PC-3 (cell line): ENCODE results near the gene CRLF2. TPM values are rescaled to one million over a fixed set of nuclear protein-coding genes. Genes with fewer than 3 reads are reported as not detected.

Experiments used
- ATAC-seq: fragments of 200-7000 bp; cut with Tn5 transposase; 2 replicates; pipeline ENCODE4 v1.9.1; 2020; ENCODE audit warnings: mild to moderate bottlenecking, moderate library complexity
- BruUV-seq: library from RNA; stranded (reverse); fragments of 400-500 nt; replicated peaks from 2 replicates; lab custom pipeline; 2021; lab: Mats Ljungman, UMichigan
- CTCF ChIA-PET: fragments of 300-600 bp; sonication (Branson Sonifier 250); formaldehyde crosslinking; loops from one replicate; lab custom pipeline; 2022; ENCODE audit warnings: antibody characterized with exemption; lab: Charles Lee
- POLR2A ChIA-PET: fragments of 300-600 bp; sonication (Branson Sonifier 250); formaldehyde crosslinking; loops from one replicate; lab custom pipeline; 2022; ENCODE audit warnings: antibody characterized with exemption; ENCODE audit not compliant: unreplicated experiment; lab: Charles Lee
- DNase-seq: peaks from one replicate; pipeline ENCODE4 v3.0.0-alpha.2; 2015
- H2AFZ ChIP-seq: fragments of 300-600 bp; sonication (generic); 2 replicates; pipeline ENCODE4 v1.6.0; 2016; ENCODE audit warnings: antibody characterized with exemption, low read length
- H3F3A ChIP-seq: fragments of 300-600 bp; sonication (generic); one replicate; pipeline ENCODE4 v1.6.0; 2017; ENCODE audit warnings: antibody characterized with exemption, low read length, control low read depth, mild to moderate bottlenecking; ENCODE audit not compliant: unreplicated experiment
- H3K27ac ChIP-seq: fragments of 300-600 bp; sonication (generic); 2 replicates; pipeline ENCODE4 v1.5.1; 2016; ENCODE audit warnings: mild to moderate bottlenecking, low read length
- H3K27me3 ChIP-seq: fragments of 300-600 bp; sonication (generic); 2 replicates; pipeline ENCODE4 v1.6.1; 2016; ENCODE audit warnings: low read length, mixed read lengths
- H3K36me3 ChIP-seq: fragments of 300-600 bp; sonication (generic); 2 replicates; pipeline ENCODE4 v1.6.1; 2016; ENCODE audit warnings: low read depth, mixed run types, low read length, mixed read lengths
- H3K4me1 ChIP-seq: fragments of 300-600 bp; sonication (generic); 2 replicates; pipeline ENCODE4 v1.5.1; 2016; ENCODE audit warnings: low read length; ENCODE audit not compliant: insufficient read depth
- H3K4me2 ChIP-seq: fragments of 300-600 bp; sonication (generic); 2 replicates; pipeline ENCODE4 v1.6.0; 2016; ENCODE audit warnings: low read length
- H3K4me3 ChIP-seq: fragments of 300-600 bp; sonication (generic); 2 replicates; pipeline ENCODE4 v1.5.1; 2016; ENCODE audit warnings: mild to moderate bottlenecking, low read length, mixed read lengths
- H3K79me2 ChIP-seq: fragments of 300-600 bp; sonication (generic); 2 replicates; pipeline ENCODE4 v1.6.1; 2017; ENCODE audit warnings: low read length, mixed read lengths
- H3K9ac ChIP-seq: fragments of 300-600 bp; sonication (generic); 2 replicates; pipeline ENCODE4 v1.6.0; 2016; ENCODE audit warnings: mild to moderate bottlenecking, low read length
- H3K9me2 ChIP-seq: fragments of 300-600 bp; sonication (generic); replicated peaks from 2 replicates; pipeline ENCODE4 v1.6.1; 2016; ENCODE audit warnings: mixed run types, low read length, mixed read lengths
- H3K9me3 ChIP-seq: fragments of 300-600 bp; sonication (generic); 2 replicates; pipeline ENCODE4 v1.6.1; 2016; ENCODE audit warnings: low read length, mixed read lengths
- H4K20me1 ChIP-seq: fragments of 300-600 bp; sonication (generic); 2 replicates; pipeline ENCODE4 v1.6.1; 2016; ENCODE audit warnings: low read length, mixed read lengths
- CTCF ChIP-seq: fragments of 300-600 bp; sonication (generic); conservative IDR thresholded peaks from 2 replicates; pipeline ENCODE4 v1.5.1; 2017; ENCODE audit warnings: antibody characterized with exemption, low read depth, mild to moderate bottlenecking, low read length
- EZH2 ChIP-seq: fragments of 300-600 bp; sonication (generic); IDR thresholded peaks from one replicate; pipeline ENCODE4 v1.6.1; 2017; ENCODE audit warnings: antibody characterized with exemption, mild to moderate bottlenecking, low read length; ENCODE audit not compliant: unreplicated experiment
- EZH2phosphoT487 ChIP-seq: fragments of 300-600 bp; sonication (generic); IDR thresholded peaks from 2 replicates; pipeline ENCODE4 v1.6.1; 2018; ENCODE audit warnings: mild to moderate bottlenecking, antibody characterized with exemption, low read length, borderline replicate concordance
- intact Hi-C: fragments of 100-400 bp; cut with micrococcal nuclease; formaldehyde crosslinking; loops from 2 replicates; pipeline ENCODE4 v1.9.0; 2023
- total RNA-seq: library from RNA; depleted of rRNA; stranded (reverse); fragments of >200 nt; gene quantifications from 2 replicates; pipeline ENCODE4 v1.2.3, GENCODE V29; 2014

CRLF2 gene
- total RNA-seq, 1 experiment from 2014 or later = not detected

- Histone ChIP-seq H3K4me1 (no peaks in the 10 kb centered on the region), H3K4me2 (no peak overlapping the region), H3K27ac (no peak overlapping the region), H3K9me2 (no peaks in the 10 kb centered on the region), H3K9me3 (no peaks in the 10 kb centered on the region), H4K20me1 (no peaks in the 10 kb centered on the region), H3K9ac (no peak overlapping the region), H3K36me3 (no peaks in the 10 kb centered on the region), H3F3A (no peaks in the 10 kb centered on the region), H3K4me3 (no peak overlapping the region), H3K27me3 (no peaks in the 10 kb centered on the region), H3K79me2 (no peaks in the 10 kb centered on the region), H2AFZ (no peak overlapping the region)
- POLR2A ChIA-PET = no interaction called here
- intact Hi-C loops = no loop called here
- DNase-seq (no peak), ATAC-seq (no peak)
- TF ChIP-seq EZH2 (no peak), CTCF (no peak), EZH2phosphoT487 (no peak)
- CTCF ChIA-PET = no interaction called here
- BruUV-seq = no TSS peak
Observed at GRCh38 chrX:1165535-1166196, 46.8 kb downstream of the CRLF2 start.

- H3K4me3 ChIP-seq = no peak overlapping the region
- no peak overlapping the region for H3K4me2 ChIP-seq
- H3K4me1 ChIP-seq = no peaks in the 10 kb centered on the region
- H3F3A ChIP-seq = no peaks in the 10 kb centered on the region
- ChIA-PET CTCF (no interaction called here), POLR2A (no interaction called here)
- ATAC-seq (no peak), DNase-seq (no peak)
- H3K9me3 ChIP-seq = no peaks in the 10 kb centered on the region
- H3K9me2 ChIP-seq = no peaks in the 10 kb centered on the region
- H3K79me2 ChIP-seq = no peaks in the 10 kb centered on the region
- H3K9ac ChIP-seq = no peak overlapping the region
- no peaks in the 10 kb centered on the region for H4K20me1 ChIP-seq
- intact Hi-C loops = no loop called here
- no peaks in the 10 kb centered on the region for H3K36me3 ChIP-seq
- BruUV-seq = no TSS peak
- no peaks in the 10 kb centered on the region for H3K27me3 ChIP-seq
- no peak overlapping the region for H3K27ac ChIP-seq
- TF ChIP-seq CTCF (no peak), EZH2phosphoT487 (no peak), EZH2 (no peak)
- H2AFZ ChIP-seq = no peak overlapping the region
Observed at GRCh38 chrX:1164322-1165288, 47.8 kb downstream of the CRLF2 start.
